ENCODE measurements around the gene ZFAND3.

GRCh38 chr6:38114976-38115625 is 295.6 kb downstream of the ZFAND3 start:
- TF ChIP-seq CTCF (IDR thresholded peaks at IDR 0.05) (no peak), POLR2A (IDR thresholded peaks at IDR 0.05) (no peak)
